Measurements from ENCODE around the gene NID1.

- no peak for TF ChIP-seq CTCF (conservative IDR thresholded peaks at IDR 0.05; ENCODE audit: low read length)
- no peak for TF ChIP-seq EZH2phosphoT487 (IDR thresholded peaks at IDR 0.05; ENCODE audit: borderline replicate concordance, low read depth, low read length)
Measured at GRCh38 chr1:235974616-235975015, 90.3 kb downstream of the NID1 start.

All from OCI-LY7 (cell line).